Stimulated activated CD4-positive, alpha-beta T cell treated with anti-CD3 and anti-CD28 coated beads, Interleukin-12 subunit alpha, Interleukin-12 subunit beta, amount 100 ng/mL, for 48 hours (primary cell): ENCODE data around the gene LRP1.

Source experiments
- DNase-seq, 3 donors: peaks; one replicate each; pipeline ENCODE4 v3.0.0-alpha.2; 2020; ENCODE audit warnings: low read depth in 2 of 3, low spot score in 1 of 3

LRP1 gene

GRCh38 chr12:57093415-57094207, 34.7 kb upstream of the LRP1 start:
- DNase-seq, result peak in 2 of 3 donors; percentile 58 to 70

- DNase-seq, result no peak
These were observed 33.8 kb upstream of the LRP1 start for GRCh38 chr12:57094208-57095160.

GRCh38 chr12:57095440-57095839, 32.8 kb upstream of the LRP1 start:
- DNase-seq, result no peak

- no peak for DNase-seq
These were observed 32.1 kb upstream of the LRP1 start for GRCh38 chr12:57096099-57096572.

- DNase-seq, result no peak
These were observed 31.3 kb upstream of the LRP1 start for GRCh38 chr12:57096748-57097553.

- no peak for DNase-seq
These were observed 30.8 kb upstream of the LRP1 start for GRCh38 chr12:57097554-57097835.

GRCh38 chr12:57098546-57098945, 29.7 kb upstream of the LRP1 start:
- DNase-seq, result no peak

GRCh38 chr12:57099047-57099714, 29.1 kb upstream of the LRP1 start:
- DNase-seq, result no peak

- DNase-seq, result no peak
These were observed 28.5 kb upstream of the LRP1 start for GRCh38 chr12:57099766-57100165.

GRCh38 chr12:57101892-57102695, 26.2 kb upstream of the LRP1 start:
- no peak for DNase-seq

- no peak for DNase-seq
These were observed 24.4 kb upstream of the LRP1 start for GRCh38 chr12:57103856-57104255.

- DNase-seq, result no peak
These were observed 23.9 kb upstream of the LRP1 start for GRCh38 chr12:57104292-57104910.

- no peak for DNase-seq
These were observed 23.1 kb upstream of the LRP1 start for GRCh38 chr12:57105011-57105753.

- DNase-seq, result no peak
These were observed 22.1 kb upstream of the LRP1 start for GRCh38 chr12:57106021-57106708.

GRCh38 chr12:57107456-57108155, 20.7 kb upstream of the LRP1 start:
- DNase-seq, result no peak

GRCh38 chr12:57109207-57110103, 18.8 kb upstream of the LRP1 start:
- DNase-seq, result no peak
